Common myeloid progenitor, CD34-positive (primary cell): ENCODE results near the gene MXRA7. TPM values are rescaled to one million over a fixed set of nuclear protein-coding genes. Genes with fewer than 3 reads are reported as not detected.

Experiments used
- CTCF ChIA-PET: fragments of 350-600 bp; sonication (Branson Sonifier 250); formaldehyde crosslinking; loops from one replicate; lab custom pipeline; 2021; ENCODE audit warnings: antibody characterized with exemption; lab: Charles Lee
- POLR2A ChIA-PET: fragments of 350-600 bp; sonication (Branson Sonifier 250); formaldehyde crosslinking; loops from one replicate; lab custom pipeline; 2021; ENCODE audit warnings: antibody characterized with exemption; lab: Charles Lee
- DNase-seq, 3 donors: peaks; one replicate each; pipeline versions ENCODE4 v3.0.0 to v3.0.0-alpha.2; 2013
- H3K27ac ChIP-seq, 2 experiments: 1 replicate in 1 of 2; 2 replicates in 1 of 2; pipeline ENCODE4 v1.7.0; 2013; ENCODE audit warnings: inconsistent platforms in 2 of 2, low read length in 2 of 2, mild to moderate bottlenecking in 2 of 2, low read depth in 1 of 2, moderate library complexity in 1 of 2; ENCODE audit not compliant: severe bottlenecking in 2 of 2, insufficient read depth in 1 of 2, poor library complexity in 1 of 2
- H3K27me3 ChIP-seq, 5 experiments: replicated peaks in 2 of 5; 1 replicate in 3 of 5; 2 replicates in 2 of 5; pipeline versions ENCODE4 v1.6.1 to v1.7.0; 2013; ENCODE audit warnings: low read length in 4 of 5, mild to moderate bottlenecking in 2 of 5, moderate library complexity in 2 of 5, inconsistent platforms in 1 of 5; ENCODE audit not compliant: insufficient read depth in 5 of 5, control insufficient read depth in 4 of 5
- H3K36me3 ChIP-seq, 4 experiments: 1 replicate in 2 of 4; 2 replicates in 2 of 4; pipeline versions ENCODE4 v1.6.1 to v1.7.0; 2013; ENCODE audit warnings: low read length in 3 of 4, control low read depth in 1 of 4, mild to moderate bottlenecking in 1 of 4; ENCODE audit not compliant: control insufficient read depth in 4 of 4, insufficient read depth in 4 of 4
- H3K4me1 ChIP-seq, 4 experiments: 1 replicate in 3 of 4; 2 replicates in 1 of 4; pipeline versions ENCODE4 v1.6.1 to v1.7.1; 2013; ENCODE audit warnings: low read length in 3 of 4, mild to moderate bottlenecking in 3 of 4, control low read depth in 1 of 4, inconsistent platforms in 1 of 4, moderate library complexity in 1 of 4; ENCODE audit not compliant: control insufficient read depth in 4 of 4, insufficient read depth in 4 of 4; ENCODE audit errors: control extremely low read depth in 1 of 4
- H3K4me3 ChIP-seq, 7 experiments: 1 replicate in 4 of 7; 2 replicates in 3 of 7; pipeline versions ENCODE4 v1.5.1 to v1.7.0; 2013; ENCODE audit warnings: mild to moderate bottlenecking in 7 of 7, low read length in 6 of 7, moderate library complexity in 6 of 7, inconsistent platforms in 2 of 7, low read depth in 2 of 7, control low read depth in 1 of 7; ENCODE audit not compliant: insufficient read depth in 4 of 7, control insufficient read depth in 1 of 7; ENCODE audit errors: extremely low read depth in 1 of 7
- H3K9me3 ChIP-seq, 5 experiments: 1 replicate in 4 of 5; 2 replicates in 1 of 5; pipeline versions ENCODE4 v1.6.1 to v1.7.1; 2013; ENCODE audit warnings: low read length in 4 of 5, mild to moderate bottlenecking in 2 of 5, inconsistent platforms in 1 of 5, low read depth in 1 of 5, moderate library complexity in 1 of 5; ENCODE audit not compliant: control insufficient read depth in 4 of 5, insufficient read depth in 2 of 5; ENCODE audit errors: control extremely low read depth in 1 of 5
- WGBS: methylation state at CpG from one replicate; pipeline ENCODE4 v1.1.5; 2013; ENCODE audit not compliant: insufficient coverage; 5-methylcytosine and 5-hydroxymethylcytosine counted together
- polyA plus RNA-seq: library from polyadenylated mRNA; unstranded; fragments of 120-200 nt; gene quantifications from one replicate; pipeline ENCODE4 v1.2.1, GENCODE V29; 2013

MXRA7 gene, protein sequence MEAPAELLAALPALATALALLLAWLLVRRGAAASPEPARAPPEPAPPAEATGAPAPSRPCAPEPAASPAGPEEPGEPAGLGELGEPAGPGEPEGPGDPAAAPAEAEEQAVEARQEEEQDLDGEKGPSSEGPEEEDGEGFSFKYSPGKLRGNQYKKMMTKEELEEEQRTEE
- polyA plus RNA-seq = 6.7 TPM

DNA sequence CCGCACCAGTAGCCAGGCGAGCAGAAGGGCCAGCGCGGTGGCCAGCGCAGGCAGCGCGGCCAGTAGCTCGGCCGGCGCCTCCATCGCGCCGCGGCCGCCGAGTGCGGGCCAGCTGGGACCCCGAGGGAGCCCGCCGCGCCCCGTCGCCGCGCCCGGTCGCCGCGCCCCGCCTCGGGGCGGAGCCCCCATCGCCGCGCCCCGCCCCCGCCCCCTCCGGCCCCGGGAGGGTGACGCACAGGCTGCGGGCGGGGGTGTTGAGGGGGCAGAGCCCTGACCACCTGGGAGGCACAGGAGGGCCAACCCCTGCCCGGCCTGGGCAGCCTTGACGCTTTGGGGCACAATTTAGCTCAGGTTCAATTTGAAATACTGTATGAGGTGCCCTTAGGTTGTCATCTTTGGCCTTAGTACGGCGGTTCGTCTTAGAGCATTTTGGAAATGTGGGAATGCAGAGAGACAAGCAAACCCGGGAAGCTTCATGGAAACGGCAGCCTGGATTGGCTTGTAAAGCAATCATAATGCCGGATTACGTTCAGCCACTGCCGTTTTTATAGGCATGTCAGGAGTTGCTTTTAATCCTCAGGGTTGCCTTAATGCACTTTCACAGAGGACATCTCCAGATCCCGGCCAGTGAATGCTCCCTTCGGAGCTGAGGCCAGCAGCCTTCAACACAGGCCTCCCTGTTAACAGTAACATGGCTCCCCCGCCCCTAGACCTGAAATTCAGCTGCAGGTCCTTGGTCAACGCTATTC, at the start of gene MXRA7:
Gene MXRA7, minus strand, starts transcription at position 103 of the 749 bp plus-strand sequence. Its CDS starts 19 bp downstream, at position 84.
- peaks cover 0 to 11% (median 0%) of the 10 kb centered on the region in 5 experiments for H3K27me3 ChIP-seq
- H3K36me3 ChIP-seq = peaks cover 0 to 25% (median 9%) of the 10 kb centered on the region in 4 experiments
- ChIA-PET POLR2A (interaction anchor here (0.6 to 1.0 kb wide), 2 partner anchors 43 to 93 kb away, joined by 3 read pairs; no protein-coding TSS in a partner anchor), CTCF (interaction anchor here (0.7 to 1.4 kb wide), 4 partner anchors 8 to 73 kb away, joined by 3 to 4 read pairs (median 4); no protein-coding TSS in a partner anchor)
- H3K4me1 ChIP-seq = peaks cover 14 to 40% (median 31%) of the 10 kb centered on the region in 4 experiments
- DNase-seq = peak in 2 of 3 donors; percentile 50 to 59
- 10% methylated on average over 23 of the region's 56 CpGs for WGBS
- peak within 1 kb of the TSS in 6 of 7 experiments; percentile 40 to 75 (median 62) for H3K4me3 ChIP-seq
- no peak within 1 kb of the TSS for H3K27ac ChIP-seq
- H3K9me3 ChIP-seq = no peaks in the 10 kb centered on the region

DNA sequence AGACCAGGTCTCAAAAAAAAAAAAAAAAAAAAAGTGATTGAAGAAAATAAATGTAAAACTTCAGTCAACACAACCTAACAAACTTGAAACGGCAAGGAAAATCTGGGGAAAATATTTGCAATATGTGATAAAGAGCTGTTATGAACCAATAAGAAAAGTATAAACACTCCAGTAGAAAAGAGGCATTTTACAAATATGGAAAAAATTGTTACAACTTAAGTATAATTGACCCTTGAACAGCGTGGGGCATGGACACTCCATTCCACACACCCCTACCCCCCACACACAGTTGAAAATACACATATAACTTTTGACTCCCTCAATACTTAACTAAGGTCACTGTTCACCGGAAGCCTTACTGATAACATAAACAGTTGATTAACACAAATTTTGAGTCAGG, 47.8 kb upstream of the MXRA7 start:
- Histone ChIP-seq H3K27me3 (no peaks in the 10 kb centered on the region), H3K36me3 (peaks cover 10 to 21% (median 12%) of the 10 kb centered on the region in 4 experiments), H3K4me3 (no peak overlapping the region), H3K27ac (no peak overlapping the region), H3K9me3 (no peaks in the 10 kb centered on the region), H3K4me1 (peaks cover 0 to 2% (median 0%) of the 10 kb centered on the region in 4 experiments)
- 100% methylated on average over 1 of the region's 3 CpGs for WGBS
- ChIA-PET CTCF (no interaction called here), POLR2A (interaction anchor here (0.6 kb wide), 1 partner anchor 21 kb away, joined by 3 read pairs; the partner anchor contains the start of genes MFSD11 and SRSF2)
- no peak for DNase-seq

- Histone ChIP-seq H3K27me3 (no peaks in the 10 kb centered on the region), H3K27ac (no peak overlapping the region), H3K4me3 (no peak overlapping the region), H3K36me3 (peaks cover 10 to 21% (median 12%) of the 10 kb centered on the region in 4 experiments), H3K9me3 (no peaks in the 10 kb centered on the region), H3K4me1 (peaks cover 0 to 2% (median 0%) of the 10 kb centered on the region in 4 experiments)
- POLR2A ChIA-PET = no interaction called here
- CTCF ChIA-PET = no interaction called here
- 94% methylated on average over 4 of the region's 5 CpGs for WGBS
- no peak for DNase-seq
These were observed 46.5 kb upstream of the MXRA7 start for GRCh38 chr17:76757256-76757655.

DNA sequence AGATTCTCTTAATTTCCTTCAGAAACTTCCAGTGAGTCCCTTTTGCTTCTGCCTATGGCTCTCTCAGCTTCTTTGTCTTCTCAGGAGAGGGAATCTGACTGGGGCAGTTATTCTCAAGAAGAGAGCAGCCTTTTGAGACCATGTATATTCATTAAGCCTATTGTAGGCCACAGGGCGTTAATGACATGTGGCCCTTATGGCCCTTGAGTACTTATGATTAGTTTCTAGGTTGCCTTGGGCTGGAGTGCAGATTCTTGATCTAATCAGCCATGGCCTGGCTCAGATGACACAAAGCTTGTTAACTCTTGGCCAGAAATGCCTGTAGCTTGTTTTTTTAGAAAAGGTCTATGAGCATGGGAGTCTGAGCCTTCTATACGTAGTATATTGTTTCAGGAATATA, 44.5 kb upstream of the MXRA7 start:
- CTCF ChIA-PET = no interaction called here
- POLR2A ChIA-PET = no interaction called here
- peaks cover 10 to 21% (median 12%) of the 10 kb centered on the region in 4 experiments for H3K36me3 ChIP-seq

GRCh38 chr17:76753061-76753961, 42.5 kb upstream of the MXRA7 start:
- DNase-seq = no peak
- H3K4me1 ChIP-seq = peaks cover 0 to 2% (median 0%) of the 10 kb centered on the region in 4 experiments
- ChIA-PET POLR2A (no interaction called here), CTCF (no interaction called here)
- no peaks in the 10 kb centered on the region for H3K27me3 ChIP-seq
- peak overlapping the region in 4 of 7 experiments; percentile 5 to 54 (median 17) for H3K4me3 ChIP-seq
- H3K9me3 ChIP-seq = no peaks in the 10 kb centered on the region
- H3K36me3 ChIP-seq = peaks cover 10 to 16% (median 11%) of the 10 kb centered on the region in 4 experiments
- H3K27ac ChIP-seq = peak overlapping the region in 1 of 2 experiments; percentile 25
- whole genome bisulfite sequencing = 82% methylated on average over 11 of the region's 12 CpGs

More for the DNA sequence above, 44.5 kb upstream of the MXRA7 start:
- 100% methylated on average over 1 of the region's 2 CpGs for WGBS
- no peaks in the 10 kb centered on the region for H3K9me3 ChIP-seq
- H3K27ac ChIP-seq = no peak overlapping the region
- H3K27me3 ChIP-seq = no peaks in the 10 kb centered on the region
- no peak overlapping the region for H3K4me3 ChIP-seq
- DNase-seq = no peak
- peaks cover 0 to 2% (median 0%) of the 10 kb centered on the region in 4 experiments for H3K4me1 ChIP-seq

GRCh38 chr17:76752006-76752405, 41.2 kb upstream of the MXRA7 start:
- ChIA-PET CTCF (no interaction called here), POLR2A (no interaction called here)
- Histone ChIP-seq H3K27ac (no peak overlapping the region), H3K9me3 (no peaks in the 10 kb centered on the region), H3K27me3 (no peaks in the 10 kb centered on the region), H3K4me3 (no peak overlapping the region), H3K36me3 (peaks cover 5 to 9% (median 6%) of the 10 kb centered on the region in 4 experiments), H3K4me1 (peaks cover 0 to 2% (median 0%) of the 10 kb centered on the region in 4 experiments)
- DNase-seq = no peak
- WGBS = 100% methylated on average over 3 of the region's 4 CpGs
